ENCODE data around the gene MRPL16. TPM values are rescaled to one million over a fixed set of nuclear protein-coding genes. Genes with fewer than 3 reads are reported as not detected.

The MRPL16 gene
- total RNA-seq, 4 donors from 2014 or later: 46.2 to 69.0 (median 49.4) TPM

DNA sequence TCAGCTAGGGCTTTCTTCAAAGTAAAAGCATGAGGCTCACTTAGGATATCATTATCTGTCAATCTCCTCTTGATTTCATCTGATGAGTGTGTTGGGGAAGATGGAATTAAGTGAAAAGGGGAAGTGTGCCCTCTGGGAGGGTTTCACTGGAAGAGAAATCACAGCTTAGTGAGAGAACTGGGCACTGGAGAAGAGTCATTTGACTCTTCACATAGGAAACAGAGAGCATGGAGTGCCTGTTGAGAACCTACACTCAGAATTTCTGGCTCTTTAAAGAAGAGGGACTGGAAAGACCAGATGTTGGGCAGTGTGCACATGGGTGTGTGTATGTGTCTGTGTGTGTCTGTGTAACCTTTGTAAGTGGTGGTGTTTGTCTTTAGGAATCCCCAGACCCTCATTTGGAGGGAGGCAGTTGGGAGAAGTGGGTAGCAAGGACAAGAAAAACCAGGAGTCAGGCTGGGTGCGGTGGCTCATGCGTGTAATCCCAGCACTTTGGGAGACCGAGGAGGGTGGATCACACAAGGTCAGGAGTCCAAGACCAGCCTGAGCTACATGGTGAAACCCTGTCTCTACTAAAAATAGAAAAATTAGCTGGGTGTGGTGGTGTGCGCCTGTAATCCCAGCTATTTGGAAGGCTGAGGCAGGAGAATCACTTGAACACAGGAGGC, 45.4 kb downstream of the MRPL16 start:
- Histone ChIP-seq H3K4me3 (no peak overlapping the region), H3K36me3 (peaks cover 0 to 10% of the 10 kb centered on the region in 2 donors), H3K4me1 (peaks cover 0 to 13% (median 0%) of the 10 kb centered on the region in 3 donors), H3K27ac (no peak overlapping the region), H3K9me3 (no peaks in the 10 kb centered on the region), H3K27me3 (no peaks in the 10 kb centered on the region)
- TF ChIP-seq POLR2A (IDR thresholded peaks at IDR 0.05): no peak
- TF ChIP-seq EP300 (IDR thresholded peaks at IDR 0.05): no peak
- TF ChIP-seq, protein P1, sequence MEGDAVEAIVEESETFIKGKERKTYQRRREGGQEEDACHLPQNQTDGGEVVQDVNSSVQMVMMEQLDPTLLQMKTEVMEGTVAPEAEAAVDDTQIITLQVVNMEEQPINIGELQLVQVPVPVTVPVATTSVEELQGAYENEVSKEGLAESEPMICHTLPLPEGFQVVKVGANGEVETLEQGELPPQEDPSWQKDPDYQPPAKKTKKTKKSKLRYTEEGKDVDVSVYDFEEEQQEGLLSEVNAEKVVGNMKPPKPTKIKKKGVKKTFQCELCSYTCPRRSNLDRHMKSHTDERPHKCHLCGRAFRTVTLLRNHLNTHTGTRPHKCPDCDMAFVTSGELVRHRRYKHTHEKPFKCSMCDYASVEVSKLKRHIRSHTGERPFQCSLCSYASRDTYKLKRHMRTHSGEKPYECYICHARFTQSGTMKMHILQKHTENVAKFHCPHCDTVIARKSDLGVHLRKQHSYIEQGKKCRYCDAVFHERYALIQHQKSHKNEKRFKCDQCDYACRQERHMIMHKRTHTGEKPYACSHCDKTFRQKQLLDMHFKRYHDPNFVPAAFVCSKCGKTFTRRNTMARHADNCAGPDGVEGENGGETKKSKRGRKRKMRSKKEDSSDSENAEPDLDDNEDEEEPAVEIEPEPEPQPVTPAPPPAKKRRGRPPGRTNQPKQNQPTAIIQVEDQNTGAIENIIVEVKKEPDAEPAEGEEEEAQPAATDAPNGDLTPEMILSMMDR (IDR thresholded peaks at IDR 0.05): no peak
- TF ChIP-seq POLR2AphosphoS5 (IDR thresholded peaks at IDR 0.05): no peak
- no peak for ATAC-seq
- 88% methylated on average over 4 of the region's 4 CpGs; no CpG with 5 or more reads in 1 of the 2 donors for WGBS, 2 donors (ENCODE audit: low coverage in 1 of 2)

DNA sequence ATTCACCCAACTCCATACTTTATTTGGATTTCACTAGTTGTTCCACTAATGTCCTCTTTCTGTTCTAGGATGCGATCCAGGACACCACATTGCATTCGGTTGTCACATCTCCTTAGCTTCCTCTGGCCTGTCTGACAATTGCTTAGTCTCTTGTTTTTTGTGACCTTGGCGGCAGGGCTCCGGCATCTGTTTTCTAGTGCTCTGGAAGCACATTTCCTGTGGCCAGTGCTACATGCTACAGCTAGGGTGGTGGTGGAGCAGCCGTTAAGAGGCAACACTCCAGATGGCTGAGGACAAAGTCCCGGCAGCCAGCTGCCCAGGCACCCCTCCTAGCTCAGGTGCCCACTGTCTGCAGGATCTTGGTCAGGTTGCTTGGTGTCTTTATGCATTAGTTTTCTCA, 48.6 kb downstream of the MRPL16 start:
- Histone ChIP-seq H3K4me1 (peaks cover 0 to 35% (median 0%) of the 10 kb centered on the region in 3 donors), H3K4me3 (no peak overlapping the region), H3K36me3 (peaks cover 0 to 10% of the 10 kb centered on the region in 2 donors), H3K27ac (no peak overlapping the region), H3K27me3 (no peaks in the 10 kb centered on the region), H3K9me3 (no peaks in the 10 kb centered on the region)
- ATAC-seq: no peak
- 66 to 85% methylated on average over 2 to 4 of the region's 6 CpGs for WGBS, 2 donors (ENCODE audit: low coverage in 1 of 2)
- TF ChIP-seq POLR2AphosphoS5 (IDR thresholded peaks at IDR 0.05) (no peak), POLR2A (IDR thresholded peaks at IDR 0.05) (no peak), EP300 (IDR thresholded peaks at IDR 0.05) (no peak)
- TF ChIP-seq, protein P1 (IDR thresholded peaks at IDR 0.05): no peak

DNA sequence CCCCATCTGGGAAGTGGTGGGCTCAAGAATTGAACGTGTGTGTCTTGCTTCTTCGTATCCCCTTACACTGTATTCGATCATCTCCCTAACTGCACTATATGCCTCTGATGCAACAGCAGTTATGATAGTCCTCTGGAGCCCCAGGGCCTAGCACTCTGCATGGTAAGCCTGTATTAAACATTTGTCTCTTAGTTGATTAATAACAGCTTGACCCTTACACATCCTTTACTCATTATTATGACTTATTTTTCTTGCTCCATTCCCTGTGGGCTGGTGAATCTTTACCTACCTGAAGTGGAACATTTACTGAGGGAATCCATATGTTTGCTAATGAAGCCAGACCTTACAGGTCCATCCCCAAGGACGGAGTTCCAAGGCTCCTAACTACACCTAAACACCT, 49.8 kb downstream of the MRPL16 start:
- H3K36me3 ChIP-seq: peaks cover 0 to 10% of the 10 kb centered on the region in 2 donors
- no peak overlapping the region for H3K27ac ChIP-seq
- no peak for TF ChIP-seq EP300 (IDR thresholded peaks at IDR 0.05)
- TF ChIP-seq POLR2AphosphoS5 (IDR thresholded peaks at IDR 0.05): no peak
- no peak for TF ChIP-seq POLR2A (IDR thresholded peaks at IDR 0.05)
- TF ChIP-seq, protein P1 (IDR thresholded peaks at IDR 0.05): no peak
- peaks cover 0 to 41% (median 3%) of the 10 kb centered on the region in 3 donors for H3K4me1 ChIP-seq
- 91% methylated on average over 4 of the region's 4 CpGs; no CpG with 5 or more reads in 1 of the 2 donors for WGBS, 2 donors (ENCODE audit: low coverage in 1 of 2)
- no peaks in the 10 kb centered on the region for H3K9me3 ChIP-seq
- H3K4me3 ChIP-seq: no peak overlapping the region
- no peak for ATAC-seq
- H3K27me3 ChIP-seq: no peaks in the 10 kb centered on the region

DNA sequence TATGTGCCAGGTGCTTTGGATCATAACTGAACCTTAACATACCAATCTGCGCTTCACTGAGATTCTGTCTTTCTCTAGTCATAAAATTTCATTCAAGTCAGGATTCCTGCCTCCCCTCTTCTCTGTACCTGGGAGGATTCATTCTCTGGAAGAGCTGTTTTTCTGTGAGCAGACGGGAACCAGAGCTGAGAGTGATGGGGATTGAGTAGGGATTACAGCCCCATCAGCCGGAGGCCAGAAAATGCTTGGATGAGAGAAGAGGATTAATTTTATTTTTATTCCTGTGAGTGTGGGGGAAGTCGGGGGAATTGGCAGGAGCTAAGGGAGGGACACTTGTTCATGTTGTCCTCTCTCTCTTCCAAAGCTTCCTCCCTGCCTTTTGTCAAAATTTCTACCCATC, 50.7 kb downstream of the MRPL16 start:
- peaks cover 0 to 39% (median 3%) of the 10 kb centered on the region in 3 donors for H3K4me1 ChIP-seq
- no peak for ATAC-seq
- H3K4me3 ChIP-seq: no peak overlapping the region
- TF ChIP-seq, protein P1 (IDR thresholded peaks at IDR 0.05): no peak
- TF ChIP-seq EP300 (IDR thresholded peaks at IDR 0.05) (no peak), POLR2AphosphoS5 (IDR thresholded peaks at IDR 0.05) (no peak), POLR2A (IDR thresholded peaks at IDR 0.05) (no peak)
- H3K27me3 ChIP-seq: no peaks in the 10 kb centered on the region
- no peaks in the 10 kb centered on the region for H3K9me3 ChIP-seq
- 44 to 47% methylated on average over 2 to 4 of the region's 4 CpGs for WGBS, 2 donors (ENCODE audit: low coverage in 1 of 2)
- no peak overlapping the region for H3K27ac ChIP-seq
- peaks cover 0 to 10% of the 10 kb centered on the region in 2 donors for H3K36me3 ChIP-seq
